ENCODE measurements around the gene POP7. TPM values are rescaled to one million over a fixed set of nuclear protein-coding genes. Genes with fewer than 3 reads are reported as not detected.
A peak's percentile ranks its signal among the peaks of the same experiment; 100 is the strongest.
"Not testable (repeated sequence)": the region's sequence is repeated elsewhere in the genome, so short reads cannot be mapped to it uniquely, and the experiment has no call there.

POP7 gene
- total and polyA plus RNA-seq, 3 experiments from 2014 or later = 51.7 to 83.3 (median 79.7) TPM

- Mint-ChIP-seq H3K27me3 (peaks cover 7 to 8% of the 10 kb centered on the region in 2 donors), H3K9me3 (no peaks in the 10 kb centered on the region), H3K27ac (peak overlapping the region in 1 of 8 donors; percentile 82), H3K4me1 (peaks cover 7 to 10% (median 10%) of the 10 kb centered on the region in 3 donors), H3K36me3 (no peaks in the 10 kb centered on the region), H3K4me3 (peak overlapping the region in 1 of 7 donors; percentile 24)
- H3K4me1 ChIP-seq (ENCODE audit: insufficient read depth, low read length) = no peaks in the 10 kb centered on the region
- no peaks in the 10 kb centered on the region for H3K36me3 ChIP-seq (ENCODE audit: insufficient read depth, low read length)
- H3K9me3 ChIP-seq (ENCODE audit: low read length) = no peaks in the 10 kb centered on the region
- POLR2A ChIA-PET = no interaction called here
- CTCF ChIA-PET = no interaction called here
- no peaks in the 10 kb centered on the region for H3K27me3 ChIP-seq (ENCODE audit: insufficient read depth, low read length, poor library complexity, severe bottlenecking)
- H3K4me3 ChIP-seq (ENCODE audit: low read length) = no peak overlapping the region
- no peak for DNase-seq
- no peak overlapping the region for H3K27ac ChIP-seq (ENCODE audit: low read depth, low read length)
Measured at GRCh38 chr7:100699018-100699417, 6.9 kb upstream of the POP7 start.

- DNase-seq; H3K9me3 Mint-ChIP-seq; POLR2A ChIA-PET; H3K27me3 Mint-ChIP-seq; H3K36me3 ChIP-seq (ENCODE audit: insufficient read depth, low read length); H3K27ac ChIP-seq (ENCODE audit: low read depth, low read length); H3K36me3 Mint-ChIP-seq; H3K27me3 ChIP-seq (ENCODE audit: insufficient read depth, low read length, poor library complexity, severe bottlenecking); H3K9me3 ChIP-seq (ENCODE audit: low read length); H3K4me1 ChIP-seq (ENCODE audit: insufficient read depth, low read length); H3K4me1 Mint-ChIP-seq; H3K4me3 ChIP-seq (ENCODE audit: low read length): not testable (repeated sequence)
- CTCF ChIA-PET = interaction anchor here (0.9 to 9.0 kb wide), 5 partner anchors 8 to 151 kb away, joined by 3 to 120 read pairs (median 4); partner anchors contain the start of genes FBXO24, GIGYF1, LRCH4 and SLC12A9
- H3K27ac Mint-ChIP-seq = peak overlapping the region in 1 of 8 donors; percentile 12
- H3K4me3 Mint-ChIP-seq = peak overlapping the region in 1 of 7 donors; percentile 2
Measured at GRCh38 chr7:100701089-100701488, 4.8 kb upstream of the POP7 start.

- Mint-ChIP-seq H3K27ac (peak overlapping the region in 7 of 8 donors; percentile 86 to 97 (median 94)), H3K4me3 (peak overlapping the region; percentile 88 to 98 (median 96)), H3K27me3 (peaks cover 2 to 4% of the 10 kb centered on the region in 2 donors), H3K9me3 (no peaks in the 10 kb centered on the region), H3K36me3 (peaks cover 0 to 11% (median 0%) of the 10 kb centered on the region in 3 donors), H3K4me1 (peaks cover 12 to 19% (median 15%) of the 10 kb centered on the region in 3 donors)
- H3K27ac ChIP-seq (ENCODE audit: low read depth, low read length) = peak overlapping the region; percentile 81
- ChIA-PET CTCF (interaction anchor here (0.8 to 9.0 kb wide), 51 partner anchors 11 to 515 kb away, joined by 3 to 120 read pairs (median 5); partner anchors contain the start of genes EPO, GIGYF1, GNB2 and MOSPD3), POLR2A (interaction anchor here (0.6 to 2.0 kb wide), 18 partner anchors 8 to 630 kb away, joined by 3 to 19 read pairs (median 4); partner anchors contain the start of genes FBXO24, GIGYF1, LRCH4 and MEPCE)
- peak overlapping the region; percentile 93 for H3K4me3 ChIP-seq (ENCODE audit: low read length)
- H3K36me3 ChIP-seq (ENCODE audit: insufficient read depth, low read length) = no peaks in the 10 kb centered on the region
- H3K4me1 ChIP-seq (ENCODE audit: insufficient read depth, low read length) = peaks cover 14% of the 10 kb centered on the region
- no peaks in the 10 kb centered on the region for H3K9me3 ChIP-seq (ENCODE audit: low read length)
- DNase-seq = peak; percentile 64 to 82 (median 69)
- H3K27me3 ChIP-seq (ENCODE audit: insufficient read depth, low read length, poor library complexity, severe bottlenecking) = no peaks in the 10 kb centered on the region
Measured at GRCh38 chr7:100705320-100705752, 585 bp upstream of the POP7 start.

- peaks cover 12 to 19% (median 15%) of the 10 kb centered on the region in 3 donors for H3K4me1 Mint-ChIP-seq
- CTCF ChIA-PET = interaction anchor here (0.7 to 9.0 kb wide), 8 partner anchors 13 to 231 kb away, joined by 3 to 120 read pairs (median 8); partner anchors contain the start of genes EPO and GIGYF1
- Histone ChIP-seq H3K36me3 (ENCODE audit: insufficient read depth, low read length) (no peaks in the 10 kb centered on the region), H3K4me1 (ENCODE audit: insufficient read depth, low read length) (peaks cover 14% of the 10 kb centered on the region), H3K27me3 (ENCODE audit: insufficient read depth, low read length, poor library complexity, severe bottlenecking) (no peaks in the 10 kb centered on the region), H3K9me3 (ENCODE audit: low read length) (no peaks in the 10 kb centered on the region), H3K27ac (ENCODE audit: low read depth, low read length) (peak overlapping the region; percentile 81), H3K4me3 (ENCODE audit: low read length) (peak overlapping the region; percentile 93)
- DNase-seq = no peak
- H3K4me3 Mint-ChIP-seq = peak overlapping the region; percentile 88 to 98 (median 96)
- peaks cover 0 to 11% (median 0%) of the 10 kb centered on the region in 3 donors for H3K36me3 Mint-ChIP-seq
- H3K9me3 Mint-ChIP-seq = no peaks in the 10 kb centered on the region
- H3K27me3 Mint-ChIP-seq = peaks cover 0 to 2% of the 10 kb centered on the region in 2 donors
- POLR2A ChIA-PET = interaction anchor here (0.9 to 2.0 kb wide), 4 partner anchors 14 to 311 kb away, joined by 3 to 16 read pairs (median 6); partner anchors contain the start of genes GIGYF1 and MOSPD3
- H3K27ac Mint-ChIP-seq = peak overlapping the region; percentile 63 to 97 (median 90)
Measured at GRCh38 chr7:100706672-100707311, 871 bp downstream of the POP7 start.

- DNase-seq = no peak
- no peaks in the 10 kb centered on the region for H3K27me3 ChIP-seq (ENCODE audit: insufficient read depth, low read length, poor library complexity, severe bottlenecking)
- Mint-ChIP-seq H3K27ac (peak overlapping the region in 1 of 8 donors; percentile 41), H3K4me1 (peaks cover 12 to 19% (median 15%) of the 10 kb centered on the region in 3 donors), H3K4me3 (peak overlapping the region in 3 of 7 donors; percentile 53 to 73 (median 58)), H3K9me3 (no peaks in the 10 kb centered on the region), H3K27me3 (peaks cover 0 to 2% of the 10 kb centered on the region in 2 donors), H3K36me3 (peaks cover 0 to 11% (median 0%) of the 10 kb centered on the region in 3 donors)
- H3K4me3 ChIP-seq (ENCODE audit: low read length) = no peak overlapping the region
- peaks cover 14% of the 10 kb centered on the region for H3K4me1 ChIP-seq (ENCODE audit: insufficient read depth, low read length)
- ChIA-PET CTCF (interaction anchor here (1.0 to 9.0 kb wide), 2 partner anchors 16 to 144 kb away, joined by 3 to 120 read pairs; partner anchors contain the start of gene GIGYF1), POLR2A (interaction anchor here (0.6 to 1.0 kb wide), 2 partner anchors 60 to 280 kb away, joined by 3 to 7 read pairs; partner anchors contain the start of gene ZCWPW1)
- H3K36me3 ChIP-seq (ENCODE audit: insufficient read depth, low read length) = no peaks in the 10 kb centered on the region
- no peak overlapping the region for H3K27ac ChIP-seq (ENCODE audit: low read depth, low read length)
- H3K9me3 ChIP-seq (ENCODE audit: low read length) = no peaks in the 10 kb centered on the region
Measured at GRCh38 chr7:100708395-100708794, 2.5 kb downstream of the POP7 start.

- H3K4me1 Mint-ChIP-seq = peaks cover 12 to 19% (median 15%) of the 10 kb centered on the region in 3 donors
- Histone ChIP-seq H3K4me1 (ENCODE audit: insufficient read depth, low read length) (peaks cover 10% of the 10 kb centered on the region), H3K9me3 (ENCODE audit: low read length) (no peaks in the 10 kb centered on the region), H3K36me3 (ENCODE audit: insufficient read depth, low read length) (no peaks in the 10 kb centered on the region), H3K4me3 (ENCODE audit: low read length) (no peak overlapping the region), H3K27ac (ENCODE audit: low read depth, low read length) (no peak overlapping the region), H3K27me3 (ENCODE audit: insufficient read depth, low read length, poor library complexity, severe bottlenecking) (no peaks in the 10 kb centered on the region)
- H3K36me3 Mint-ChIP-seq = peaks cover 0 to 11% (median 0%) of the 10 kb centered on the region in 3 donors
- H3K27ac Mint-ChIP-seq = no peak overlapping the region
- peak overlapping the region in 1 of 7 donors; percentile 6 for H3K4me3 Mint-ChIP-seq
- DNase-seq = no peak
- H3K9me3 Mint-ChIP-seq = no peaks in the 10 kb centered on the region
- POLR2A ChIA-PET = no interaction called here
- H3K27me3 Mint-ChIP-seq = peaks cover 3% of the 10 kb centered on the region in 2 donors
- CTCF ChIA-PET = interaction anchor here (1.0 to 1.4 kb wide), 2 partner anchors 13 to 142 kb away, joined by 3 read pairs; partner anchors contain the start of gene SLC12A9
Measured at GRCh38 chr7:100710452-100710851, 4.5 kb downstream of the POP7 start.

- Histone ChIP-seq H3K9me3 (ENCODE audit: low read length) (no peaks in the 10 kb centered on the region), H3K4me1 (ENCODE audit: insufficient read depth, low read length) (peaks cover 10% of the 10 kb centered on the region), H3K36me3 (ENCODE audit: insufficient read depth, low read length) (no peaks in the 10 kb centered on the region), H3K27me3 (ENCODE audit: insufficient read depth, low read length, poor library complexity, severe bottlenecking) (no peaks in the 10 kb centered on the region), H3K4me3 (ENCODE audit: low read length) (no peak overlapping the region), H3K27ac (ENCODE audit: low read depth, low read length) (no peak overlapping the region)
- Mint-ChIP-seq H3K36me3 (peaks cover 0 to 4% (median 0%) of the 10 kb centered on the region in 3 donors), H3K27ac (peak overlapping the region in 1 of 8 donors; percentile 52), H3K9me3 (no peaks in the 10 kb centered on the region), H3K4me1 (peaks cover 8 to 12% (median 9%) of the 10 kb centered on the region in 3 donors), H3K4me3 (no peak overlapping the region), H3K27me3 (peaks cover 2 to 4% of the 10 kb centered on the region in 2 donors)
- no peak for DNase-seq
- POLR2A ChIA-PET = interaction anchor here (0.7 kb wide), 1 partner anchor 166 kb away, joined by 4 read pairs; no protein-coding TSS in a partner anchor
- CTCF ChIA-PET = interaction anchor here (0.7 to 1.7 kb wide), 3 partner anchors 20 to 415 kb away, joined by 3 to 4 read pairs (median 3); partner anchors contain the start of gene SLC12A9
Measured at GRCh38 chr7:100711369-100711768, 5.4 kb downstream of the POP7 start.

Measured in CD8-positive, alpha-beta memory T cell (primary cell).